ENCODE data around the gene KLHL22.
"Not testable (repeated sequence)": the region's sequence is repeated elsewhere in the genome, so short reads cannot be mapped to it uniquely, and the experiment has no call there.

KLHL22 gene

GRCh38 chr22:20504293-20504922 is 8.8 kb upstream of the KLHL22 start:
- DNase-seq (ENCODE audit: low read depth in 2 of 2): peak; percentile 48 to 51

GRCh38 chr22:20503816-20504215 is 8.2 kb upstream of the KLHL22 start:
- no peak for DNase-seq (ENCODE audit: low read depth in 2 of 2)

GRCh38 chr22:20499769-20500168 is 4.2 kb upstream of the KLHL22 start:
- no peak for DNase-seq (ENCODE audit: low read depth in 2 of 2)

GRCh38 chr22:20498913-20499312 is 3.3 kb upstream of the KLHL22 start:
- no peak for DNase-seq (ENCODE audit: low read depth in 2 of 2)

- DNase-seq (ENCODE audit: low read depth in 2 of 2): no peak
Observed at GRCh38 chr22:20497426-20497825, 1.8 kb upstream of the KLHL22 start.

GRCh38 chr22:20495861-20496681 is 476 bp upstream of the KLHL22 start:
- peak; percentile 69 to 71 for DNase-seq (ENCODE audit: low read depth in 2 of 2)

GRCh38 chr22:20491346-20491745 is 4.2 kb downstream of the KLHL22 start:
- no peak for DNase-seq (ENCODE audit: low read depth in 2 of 2)

GRCh38 chr22:20490941-20491307 is 4.7 kb downstream of the KLHL22 start:
- no peak for DNase-seq (ENCODE audit: low read depth in 2 of 2)

- no peak for DNase-seq (ENCODE audit: low read depth in 2 of 2)
Observed at GRCh38 chr22:20490183-20490940, 5.2 kb downstream of the KLHL22 start.

- no peak for DNase-seq (ENCODE audit: low read depth in 2 of 2)
Observed at GRCh38 chr22:20488946-20489345, 6.6 kb downstream of the KLHL22 start.

- DNase-seq (ENCODE audit: low read depth in 2 of 2): no peak
Observed at GRCh38 chr22:20487715-20488114, 7.9 kb downstream of the KLHL22 start.

GRCh38 chr22:20486229-20486628 is 9.4 kb downstream of the KLHL22 start:
- DNase-seq (ENCODE audit: low read depth in 2 of 2): no peak

- DNase-seq (ENCODE audit: low read depth in 2 of 2): no peak
Observed at GRCh38 chr22:20484948-20485683, 10.5 kb downstream of the KLHL22 start.

- DNase-seq (ENCODE audit: low read depth in 2 of 2): no peak
Observed at GRCh38 chr22:20483771-20484170, 11.8 kb downstream of the KLHL22 start.

GRCh38 chr22:20483143-20483506 is 12.5 kb downstream of the KLHL22 start:
- not testable (repeated sequence) for DNase-seq (ENCODE audit: low read depth in 2 of 2)

- no peak for DNase-seq (ENCODE audit: low read depth in 2 of 2)
Observed at GRCh38 chr22:20479612-20480196, 15.9 kb downstream of the KLHL22 start.

GRCh38 chr22:20478059-20478458 is 17.5 kb downstream of the KLHL22 start:
- DNase-seq (ENCODE audit: low read depth in 2 of 2): not testable (repeated sequence)

- DNase-seq (ENCODE audit: low read depth in 2 of 2): not testable (repeated sequence)
Observed at GRCh38 chr22:20475569-20475968, 20.0 kb downstream of the KLHL22 start.

- DNase-seq (ENCODE audit: low read depth in 2 of 2): no peak
Observed at GRCh38 chr22:20475115-20475436, 20.5 kb downstream of the KLHL22 start.

- no peak for DNase-seq (ENCODE audit: low read depth in 2 of 2)
Observed at GRCh38 chr22:20472629-20473442, 22.8 kb downstream of the KLHL22 start.
